HEK293 (cell line): ENCODE results near the gene STK32C.

Experiments used
- CTCF ChIA-PET: fragments of 350-600 bp; formaldehyde crosslinking; extraction: SDS; loops from one replicate; lab custom pipeline; 2021; ENCODE audit warnings: antibody characterized with exemption; lab: Yijun Ruan, JAX
- POLR2A ChIA-PET: fragments of 300-600 bp; formaldehyde crosslinking; extraction: SDS; loops from one replicate; lab custom pipeline; 2020; ENCODE audit warnings: antibody characterized with exemption, inconsistent platforms; lab: Yijun Ruan, JAX
- H3K27ac ChIP-seq: fragments of 200-500 bp; sonication (Bioruptor generic); 2 replicates; pipeline ENCODE4 v1.5.1; 2014; ENCODE audit warnings: low read depth, low read length, control low read depth, inconsistent platforms; ENCODE audit errors: extremely low read depth
- H3K36me3 ChIP-seq, 2 experiments: fragments of 200-500 bp in 1 of 2; sonication (Bioruptor generic) in 1 of 2; 1 replicate in 1 of 2; 2 replicates in 1 of 2; pipeline ENCODE4 v1.5.1; 2014 to 2017; ENCODE audit warnings: inconsistent platforms in 2 of 2, low read length in 2 of 2; ENCODE audit not compliant: control insufficient read depth in 2 of 2, insufficient read depth in 1 of 2
- H3K4me1 ChIP-seq: fragments of 200-500 bp; sonication (Bioruptor generic); 2 replicates; pipeline ENCODE4 v1.5.1; 2014; ENCODE audit warnings: mild to moderate bottlenecking, low read length, inconsistent platforms; ENCODE audit not compliant: control insufficient read depth, insufficient read depth
- H3K4me3 ChIP-seq: 2 replicates; pipeline ENCODE4 v1.5.1; 2011; ENCODE audit warnings: low read depth, mild to moderate bottlenecking, control low read depth, low read length, moderate library complexity
- H3K9me3 ChIP-seq: fragments of 200-500 bp; sonication (Bioruptor generic); 2 replicates; pipeline ENCODE4 v1.5.1; 2014; ENCODE audit warnings: low read depth, low read length, inconsistent platforms; ENCODE audit not compliant: control insufficient read depth, insufficient read depth
- BCL11A ChIP-seq: fragments of 450-650 bp; formaldehyde crosslinking; IDR thresholded peaks from 2 replicates; pipeline ENCODE4 v1.5.1; 2016; ENCODE audit warnings: low read depth, missing biosample characterization, missing genetic modification characterization
- HOXA7 ChIP-seq: sonication (generic); formaldehyde crosslinking; IDR thresholded peaks from 2 replicates; pipeline ENCODE4 v1.8.1; 2022; ENCODE audit warnings: missing genetic modification reagents, borderline replicate concordance
- SP2 ChIP-seq: fragments of 450-650 bp; formaldehyde crosslinking; IDR thresholded peaks from 2 replicates; pipeline ENCODE4 v1.5.1; 2016; ENCODE audit warnings: missing biosample characterization, missing genetic modification characterization
- SP3 ChIP-seq: fragments of 450-650 bp; formaldehyde crosslinking; IDR thresholded peaks from 2 replicates; pipeline ENCODE4 v1.5.1; 2016; ENCODE audit warnings: missing biosample characterization, missing genetic modification characterization
- TCF7L2 ChIP-seq: IDR thresholded peaks from 2 replicates; pipeline ENCODE4 v1.6.1; 2011; ENCODE audit warnings: low read depth, mild to moderate bottlenecking, inconsistent platforms, low read length, moderate library complexity, borderline replicate concordance
- ZBTB1 ChIP-seq: fragments of 450-650 bp; formaldehyde crosslinking; IDR thresholded peaks from 2 replicates; pipeline ENCODE4 v1.5.1; 2016; ENCODE audit warnings: missing biosample characterization, missing genetic modification characterization
- ZBTB20 ChIP-seq: fragments of 450-650 bp; formaldehyde crosslinking; IDR thresholded peaks from 2 replicates; pipeline ENCODE4 v1.5.1; 2016; ENCODE audit warnings: missing biosample characterization, missing genetic modification characterization
- ZBTB8A ChIP-seq: fragments of 450-650 bp; formaldehyde crosslinking; IDR thresholded peaks from 2 replicates; pipeline ENCODE4 v1.5.1; 2016; ENCODE audit warnings: missing biosample characterization, missing genetic modification characterization
- ZFHX2 ChIP-seq: fragments of 450-650 bp; formaldehyde crosslinking; conservative IDR thresholded peaks from 2 replicates; pipeline ENCODE4 v1.5.1; 2016; ENCODE audit warnings: missing biosample characterization, missing genetic modification characterization
- ZNF169 ChIP-seq: fragments of 450-650 bp; formaldehyde crosslinking; IDR thresholded peaks from 2 replicates; pipeline ENCODE4 v1.5.1; 2016; ENCODE audit warnings: missing biosample characterization, missing genetic modification characterization
- ZNF366 ChIP-seq: fragments of 450-650 bp; formaldehyde crosslinking; conservative IDR thresholded peaks from 2 replicates; pipeline ENCODE4 v1.5.1; 2016; ENCODE audit warnings: missing biosample characterization, missing genetic modification characterization
- ZNF433 ChIP-seq: fragments of 450-650 bp; formaldehyde crosslinking; IDR thresholded peaks from 2 replicates; pipeline ENCODE4 v1.5.1; 2016; ENCODE audit warnings: missing biosample characterization, missing genetic modification characterization, low read depth
- ZNF48 ChIP-seq: fragments of 450-650 bp; formaldehyde crosslinking; IDR thresholded peaks from 2 replicates; pipeline ENCODE4 v1.5.1; 2016; ENCODE audit warnings: missing biosample characterization, missing genetic modification characterization
- ZNF561 ChIP-seq: fragments of 450-650 bp; IDR thresholded peaks from 2 replicates; pipeline ENCODE4 v1.5.1; 2018; ENCODE audit warnings: missing biosample characterization, missing genetic modification characterization, borderline replicate concordance
- ZNF571 ChIP-seq: fragments of 450-650 bp; formaldehyde crosslinking; IDR thresholded peaks from 2 replicates; pipeline ENCODE4 v1.5.0; 2017; ENCODE audit warnings: missing biosample characterization, missing genetic modification characterization
- ZNF610 ChIP-seq: fragments of 450-650 bp; formaldehyde crosslinking; IDR thresholded peaks from 2 replicates; pipeline ENCODE4 v1.5.1; 2016; ENCODE audit warnings: missing biosample characterization, missing genetic modification characterization, borderline replicate concordance
- ZSCAN16 ChIP-seq: fragments of 450-650 bp; formaldehyde crosslinking; IDR thresholded peaks from 2 replicates; pipeline ENCODE4 v1.5.1; 2016; ENCODE audit warnings: missing biosample characterization, missing genetic modification characterization
- TF ChIP-seq, protein P1 (sequence below): fragments of 450-650 bp; formaldehyde crosslinking; IDR thresholded peaks from 2 replicates; pipeline ENCODE4 v1.5.1; 2016; ENCODE audit warnings: missing biosample characterization, missing genetic modification characterization
- TF ChIP-seq, protein P2 (sequence below): fragments of 450-650 bp; IDR thresholded peaks from 2 replicates; pipeline ENCODE4 v1.5.1; 2018; ENCODE audit warnings: missing biosample characterization, mild to moderate bottlenecking, missing genetic modification characterization
- TF ChIP-seq, protein P3 (sequence below): fragments of 450-650 bp; formaldehyde crosslinking; IDR thresholded peaks from 2 replicates; pipeline ENCODE4 v1.5.1; 2016; ENCODE audit warnings: missing biosample characterization, missing genetic modification characterization, borderline replicate concordance
- TF ChIP-seq, protein P4 (sequence below): fragments of 450-650 bp; formaldehyde crosslinking; IDR thresholded peaks from 2 replicates; pipeline ENCODE4 v1.5.1; 2016; ENCODE audit warnings: missing biosample characterization, missing genetic modification characterization

The STK32C gene

DNA sequence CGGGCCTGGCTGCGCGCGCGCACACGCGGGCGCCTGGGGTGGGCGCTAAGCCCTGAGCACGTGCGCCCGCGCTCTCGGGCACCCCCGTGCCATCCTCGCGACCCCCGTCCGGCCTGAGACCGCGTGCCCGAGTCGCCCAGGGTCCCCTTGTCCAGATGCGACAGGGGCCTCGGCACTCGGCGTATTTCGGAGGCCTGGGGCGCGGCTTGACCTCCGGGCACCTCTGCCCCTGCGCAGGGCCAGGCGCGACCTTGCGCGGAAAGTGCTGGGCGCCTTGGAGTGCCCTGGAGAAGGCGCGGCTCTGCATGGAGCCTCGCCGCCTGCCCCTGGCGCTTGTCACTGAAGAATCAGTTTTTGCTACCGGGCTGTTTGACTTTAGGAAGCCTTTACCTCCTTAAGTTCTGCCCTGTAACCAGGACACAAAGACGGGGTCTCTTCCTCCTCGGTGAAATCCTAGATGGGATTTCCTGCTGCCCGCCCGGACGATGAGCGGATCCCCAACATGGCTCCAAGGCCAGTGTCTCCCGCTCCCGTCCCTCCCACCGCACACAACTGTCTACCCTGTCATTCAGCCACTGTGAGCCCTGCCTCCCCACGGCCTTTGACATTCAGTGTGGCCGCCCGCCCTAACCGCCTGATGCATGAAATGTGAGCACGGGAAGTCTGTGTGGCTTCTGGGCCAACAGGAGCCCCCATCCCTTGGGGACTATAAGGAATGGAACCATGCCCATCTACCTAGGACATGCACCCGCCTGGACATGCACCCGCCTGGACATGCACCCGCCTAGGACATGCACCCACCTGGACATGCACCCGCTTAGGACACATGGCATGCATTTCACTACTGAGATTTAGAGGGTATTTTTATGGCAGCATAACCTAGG is 1.1 kb upstream of the STK32C start:
- no peaks in the 10 kb centered on the region; the same call in 1 of the 2 replicates for H3K4me1 ChIP-seq
- POLR2A ChIA-PET, result no interaction called here
- no peak for TF ChIP-seq SP2
- 0 out of 2 replicates have a peak, but pooled peaks have one; percentile 12 for TF ChIP-seq ZNF561
- peak; percentile 84 for TF ChIP-seq ZBTB8A (tag by site-specific recombination)
- TF ChIP-seq, protein P1, sequence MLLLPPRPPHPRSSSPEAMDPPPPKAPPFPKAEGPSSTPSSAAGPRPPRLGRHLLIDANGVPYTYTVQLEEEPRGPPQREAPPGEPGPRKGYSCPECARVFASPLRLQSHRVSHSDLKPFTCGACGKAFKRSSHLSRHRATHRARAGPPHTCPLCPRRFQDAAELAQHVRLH (tag by site-specific recombination), result no peak
- no peak overlapping the region; the same call in 1 of the 2 replicates for H3K4me3 ChIP-seq
- no peak overlapping the region for H3K27ac ChIP-seq
- no peaks in the 10 kb centered on the region for H3K36me3 ChIP-seq
- CTCF ChIA-PET, result no interaction called here
- H3K9me3 ChIP-seq, result no peaks in the 10 kb centered on the region; the same call in 1 of the 2 replicates

DNA sequence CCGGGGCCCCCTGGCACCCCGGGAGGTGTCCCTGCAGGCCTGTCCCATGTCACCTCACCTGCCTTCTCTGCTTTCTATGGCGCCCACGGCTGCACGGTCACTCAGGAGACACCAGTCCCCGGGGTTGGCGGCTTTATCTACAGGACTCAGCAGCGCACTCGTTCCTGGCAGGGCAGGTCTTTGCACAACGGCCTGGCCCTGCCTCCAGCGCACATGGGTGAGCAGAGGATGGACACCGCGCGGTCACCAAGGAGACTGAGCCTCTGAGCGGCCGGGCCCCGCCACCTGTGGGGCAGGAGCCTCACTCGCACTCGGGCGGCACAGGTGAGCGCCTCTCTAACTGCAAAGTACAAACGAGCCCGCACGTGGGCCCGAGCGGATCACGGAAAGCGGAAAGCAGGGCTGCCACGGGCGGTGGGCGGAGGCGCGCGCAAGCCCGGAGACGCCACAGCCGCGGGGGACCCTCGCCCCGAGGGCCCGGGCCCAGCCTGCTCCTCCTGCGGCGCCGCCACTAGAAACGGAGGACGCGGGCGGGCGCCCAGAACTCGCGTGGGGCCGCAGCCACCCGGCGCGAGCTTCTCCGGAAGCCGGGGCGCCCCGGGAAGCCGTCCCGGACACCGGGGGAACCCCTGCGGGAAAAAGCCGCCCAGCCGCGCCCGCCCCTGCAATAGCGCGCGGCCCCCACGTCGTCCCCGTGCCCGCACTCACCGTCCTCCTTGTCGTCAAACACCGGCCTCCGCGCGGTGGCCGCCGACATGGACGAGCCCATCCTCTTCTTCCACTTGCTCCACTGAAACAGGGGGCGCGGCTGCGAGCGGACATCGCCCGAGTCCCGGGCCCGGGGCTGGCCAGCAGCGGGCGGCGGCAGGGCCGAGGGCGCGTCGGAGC is 642 bp downstream of the STK32C start:
- TF ChIP-seq, protein P2, sequence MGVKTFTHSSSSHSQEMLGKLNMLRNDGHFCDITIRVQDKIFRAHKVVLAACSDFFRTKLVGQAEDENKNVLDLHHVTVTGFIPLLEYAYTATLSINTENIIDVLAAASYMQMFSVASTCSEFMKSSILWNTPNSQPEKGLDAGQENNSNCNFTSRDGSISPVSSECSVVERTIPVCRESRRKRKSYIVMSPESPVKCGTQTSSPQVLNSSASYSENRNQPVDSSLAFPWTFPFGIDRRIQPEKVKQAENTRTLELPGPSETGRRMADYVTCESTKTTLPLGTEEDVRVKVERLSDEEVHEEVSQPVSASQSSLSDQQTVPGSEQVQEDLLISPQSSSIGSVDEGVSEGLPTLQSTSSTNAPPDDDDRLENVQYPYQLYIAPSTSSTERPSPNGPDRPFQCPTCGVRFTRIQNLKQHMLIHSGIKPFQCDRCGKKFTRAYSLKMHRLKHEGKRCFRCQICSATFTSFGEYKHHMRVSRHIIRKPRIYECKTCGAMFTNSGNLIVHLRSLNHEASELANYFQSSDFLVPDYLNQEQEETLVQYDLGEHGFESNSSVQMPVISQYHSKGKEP, result no peak
- no peak for TF ChIP-seq ZNF366 (tag by site-specific recombination)
- TF ChIP-seq ZBTB20 (tag by site-specific recombination), result peak; percentile 91
- TF ChIP-seq ZNF571 (tag by site-specific recombination), result no peak
- no peak for TF ChIP-seq ZNF610 (tag by site-specific recombination)
- 0 out of 2 replicates have a peak, but pooled peaks have one; percentile 19 for TF ChIP-seq ZBTB8A (tag by site-specific recombination)
- TF ChIP-seq ZNF169 (tag by site-specific recombination), result no peak
- TF ChIP-seq TCF7L2, result no peak
- no peak for TF ChIP-seq HOXA7
- TF ChIP-seq SP3 (tag by site-specific recombination), result no peak
- Histone ChIP-seq H3K9me3 (no peaks in the 10 kb centered on the region; the same call in 1 of the 2 replicates), H3K4me3 (peak overlapping the region; percentile 31), H3K36me3 (no peaks in the 10 kb centered on the region), H3K27ac (no peak overlapping the region), H3K4me1 (no peaks in the 10 kb centered on the region; the same call in 1 of the 2 replicates)
- CTCF ChIA-PET, result no interaction called here
- POLR2A ChIA-PET, result interaction anchor here (0.6 to 1.5 kb wide), 9 partner anchors 8 to 720 kb away, joined by 3 to 7 read pairs (median 4); partner anchors contain the start of gene LRRC27

DNA sequence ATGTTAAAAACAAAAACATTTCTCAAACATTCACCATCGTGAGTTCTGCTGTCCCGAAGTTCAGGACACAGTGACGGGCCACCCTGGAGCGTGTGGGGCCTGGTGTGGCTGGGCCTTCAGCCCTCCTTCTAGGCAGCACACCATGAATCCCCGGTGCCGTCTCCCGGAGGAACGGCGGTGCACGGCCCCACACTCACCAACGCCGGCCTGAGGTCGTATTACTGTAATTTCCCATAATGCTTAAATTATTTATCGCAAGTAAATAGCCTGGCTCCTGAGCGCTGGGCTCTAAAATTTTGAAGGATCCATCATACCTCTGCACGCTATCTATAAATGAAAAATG is 1.4 kb downstream of the STK32C start:
- POLR2A ChIA-PET, result no interaction called here

More for the DNA sequence above, 1.4 kb downstream of the STK32C start:
- Histone ChIP-seq H3K36me3 (no peaks in the 10 kb centered on the region), H3K9me3 (no peaks in the 10 kb centered on the region; the same call in 1 of the 2 replicates), H3K27ac (no peak overlapping the region), H3K4me1 (no peaks in the 10 kb centered on the region; the same call in 1 of the 2 replicates), H3K4me3 (no peak overlapping the region)
- CTCF ChIA-PET, result interaction anchor here (0.8 kb wide), 1 partner anchor 147 kb away, joined by 4 read pairs; no protein-coding TSS in a partner anchor
- no peak for TF ChIP-seq ZNF433 (tag by site-specific recombination)
- TF ChIP-seq BCL11A (tag by site-specific recombination), result no peak
- TF ChIP-seq, protein P3, sequence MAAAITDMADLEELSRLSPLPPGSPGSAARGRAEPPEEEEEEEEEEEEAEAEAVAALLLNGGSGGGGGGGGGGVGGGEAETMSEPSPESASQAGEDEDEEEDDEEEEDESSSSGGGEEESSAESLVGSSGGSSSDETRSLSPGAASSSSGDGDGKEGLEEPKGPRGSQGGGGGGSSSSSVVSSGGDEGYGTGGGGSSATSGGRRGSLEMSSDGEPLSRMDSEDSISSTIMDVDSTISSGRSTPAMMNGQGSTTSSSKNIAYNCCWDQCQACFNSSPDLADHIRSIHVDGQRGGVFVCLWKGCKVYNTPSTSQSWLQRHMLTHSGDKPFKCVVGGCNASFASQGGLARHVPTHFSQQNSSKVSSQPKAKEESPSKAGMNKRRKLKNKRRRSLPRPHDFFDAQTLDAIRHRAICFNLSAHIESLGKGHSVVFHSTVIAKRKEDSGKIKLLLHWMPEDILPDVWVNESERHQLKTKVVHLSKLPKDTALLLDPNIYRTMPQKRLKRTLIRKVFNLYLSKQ, result no peak
- TF ChIP-seq ZNF48 (tag by site-specific recombination), result no peak
- no peak for TF ChIP-seq ZSCAN16 (tag by site-specific recombination)
- TF ChIP-seq ZBTB1 (tag by site-specific recombination), result no peak
- no peak for TF ChIP-seq ZFHX2 (tag by site-specific recombination)
- TF ChIP-seq, protein P4, sequence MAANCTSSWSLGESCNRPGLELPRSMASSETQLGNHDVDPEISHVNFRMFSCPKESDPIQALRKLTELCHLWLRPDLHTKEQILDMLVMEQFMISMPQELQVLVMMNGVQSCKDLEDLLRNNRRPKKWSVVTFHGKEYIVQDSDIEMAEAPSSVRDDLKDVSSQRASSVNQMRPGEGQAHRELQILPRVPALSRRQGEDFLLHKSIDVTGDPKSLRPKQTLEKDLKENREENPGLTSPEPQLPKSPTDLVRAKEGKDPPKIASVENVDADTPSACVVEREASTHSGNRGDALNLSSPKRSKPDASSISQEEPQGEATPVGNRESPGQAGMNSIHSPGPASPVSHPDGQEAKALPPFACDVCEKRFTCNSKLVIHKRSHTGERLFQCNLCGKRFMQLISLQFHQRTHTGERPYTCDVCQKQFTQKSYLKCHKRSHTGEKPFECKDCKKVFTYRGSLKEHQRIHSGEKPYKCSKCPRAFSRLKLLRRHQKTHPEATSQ (tag by site-specific recombination), result no peak
